PC-3 (cell line): ENCODE results near the gene CNTNAP2. TPM values are rescaled to one million over a fixed set of nuclear protein-coding genes. Genes with fewer than 3 reads are reported as not detected.

Experiments used
- ATAC-seq: fragments of 200-7000 bp; cut with Tn5 transposase; 2 replicates; pipeline ENCODE4 v1.9.1; 2020; ENCODE audit warnings: mild to moderate bottlenecking, moderate library complexity
- BruUV-seq: library from RNA; stranded (reverse); fragments of 400-500 nt; replicated peaks from 2 replicates; lab custom pipeline; 2021; lab: Mats Ljungman, UMichigan
- CTCF ChIA-PET: fragments of 300-600 bp; sonication (Branson Sonifier 250); formaldehyde crosslinking; loops from one replicate; lab custom pipeline; 2022; ENCODE audit warnings: antibody characterized with exemption; lab: Charles Lee
- POLR2A ChIA-PET: fragments of 300-600 bp; sonication (Branson Sonifier 250); formaldehyde crosslinking; loops from one replicate; lab custom pipeline; 2022; ENCODE audit warnings: antibody characterized with exemption; ENCODE audit not compliant: unreplicated experiment; lab: Charles Lee
- DNase-seq: peaks from one replicate; pipeline ENCODE4 v3.0.0-alpha.2; 2015
- H2AFZ ChIP-seq: fragments of 300-600 bp; sonication (generic); 2 replicates; pipeline ENCODE4 v1.6.0; 2016; ENCODE audit warnings: antibody characterized with exemption, low read length
- H3F3A ChIP-seq: fragments of 300-600 bp; sonication (generic); one replicate; pipeline ENCODE4 v1.6.0; 2017; ENCODE audit warnings: antibody characterized with exemption, low read length, control low read depth, mild to moderate bottlenecking; ENCODE audit not compliant: unreplicated experiment
- H3K27ac ChIP-seq: fragments of 300-600 bp; sonication (generic); 2 replicates; pipeline ENCODE4 v1.5.1; 2016; ENCODE audit warnings: mild to moderate bottlenecking, low read length
- H3K27me3 ChIP-seq: fragments of 300-600 bp; sonication (generic); 2 replicates; pipeline ENCODE4 v1.6.1; 2016; ENCODE audit warnings: low read length, mixed read lengths
- H3K36me3 ChIP-seq: fragments of 300-600 bp; sonication (generic); 2 replicates; pipeline ENCODE4 v1.6.1; 2016; ENCODE audit warnings: low read depth, mixed run types, low read length, mixed read lengths
- H3K4me1 ChIP-seq: fragments of 300-600 bp; sonication (generic); 2 replicates; pipeline ENCODE4 v1.5.1; 2016; ENCODE audit warnings: low read length; ENCODE audit not compliant: insufficient read depth
- H3K4me2 ChIP-seq: fragments of 300-600 bp; sonication (generic); 2 replicates; pipeline ENCODE4 v1.6.0; 2016; ENCODE audit warnings: low read length
- H3K4me3 ChIP-seq: fragments of 300-600 bp; sonication (generic); 2 replicates; pipeline ENCODE4 v1.5.1; 2016; ENCODE audit warnings: mild to moderate bottlenecking, low read length, mixed read lengths
- H3K79me2 ChIP-seq: fragments of 300-600 bp; sonication (generic); 2 replicates; pipeline ENCODE4 v1.6.1; 2017; ENCODE audit warnings: low read length, mixed read lengths
- H3K9ac ChIP-seq: fragments of 300-600 bp; sonication (generic); 2 replicates; pipeline ENCODE4 v1.6.0; 2016; ENCODE audit warnings: mild to moderate bottlenecking, low read length
- H3K9me2 ChIP-seq: fragments of 300-600 bp; sonication (generic); replicated peaks from 2 replicates; pipeline ENCODE4 v1.6.1; 2016; ENCODE audit warnings: mixed run types, low read length, mixed read lengths
- H3K9me3 ChIP-seq: fragments of 300-600 bp; sonication (generic); 2 replicates; pipeline ENCODE4 v1.6.1; 2016; ENCODE audit warnings: low read length, mixed read lengths
- H4K20me1 ChIP-seq: fragments of 300-600 bp; sonication (generic); 2 replicates; pipeline ENCODE4 v1.6.1; 2016; ENCODE audit warnings: low read length, mixed read lengths
- CTCF ChIP-seq: fragments of 300-600 bp; sonication (generic); conservative IDR thresholded peaks from 2 replicates; pipeline ENCODE4 v1.5.1; 2017; ENCODE audit warnings: antibody characterized with exemption, low read depth, mild to moderate bottlenecking, low read length
- EZH2 ChIP-seq: fragments of 300-600 bp; sonication (generic); IDR thresholded peaks from one replicate; pipeline ENCODE4 v1.6.1; 2017; ENCODE audit warnings: antibody characterized with exemption, mild to moderate bottlenecking, low read length; ENCODE audit not compliant: unreplicated experiment
- EZH2phosphoT487 ChIP-seq: fragments of 300-600 bp; sonication (generic); IDR thresholded peaks from 2 replicates; pipeline ENCODE4 v1.6.1; 2018; ENCODE audit warnings: mild to moderate bottlenecking, antibody characterized with exemption, low read length, borderline replicate concordance
- intact Hi-C: fragments of 100-400 bp; cut with micrococcal nuclease; formaldehyde crosslinking; loops from 2 replicates; pipeline ENCODE4 v1.9.0; 2023
- total RNA-seq: library from RNA; depleted of rRNA; stranded (reverse); fragments of >200 nt; gene quantifications from 2 replicates; pipeline ENCODE4 v1.2.3, GENCODE V29; 2014

CNTNAP2 gene
- total RNA-seq, 1 experiment from 2014 or later: 1.5 TPM

- DNase-seq: no peak
- Histone ChIP-seq H3F3A (no peaks in the 10 kb centered on the region), H3K9me2 (no peaks in the 10 kb centered on the region), H3K4me3 (no peak overlapping the region), H3K27me3 (peaks cover 24% of the 10 kb centered on the region), H3K9me3 (no peaks in the 10 kb centered on the region), H3K9ac (no peak overlapping the region), H2AFZ (no peak overlapping the region), H3K79me2 (no peaks in the 10 kb centered on the region), H3K4me1 (no peaks in the 10 kb centered on the region), H3K36me3 (no peaks in the 10 kb centered on the region), H3K27ac (no peak overlapping the region), H4K20me1 (no peaks in the 10 kb centered on the region), H3K4me2 (no peak overlapping the region)
- ATAC-seq: no peak
- CTCF ChIA-PET: no interaction called here
- POLR2A ChIA-PET: no interaction called here
- BruUV-seq: no TSS peak
- intact Hi-C loops: no loop called here
- TF ChIP-seq EZH2phosphoT487: no peak
- TF ChIP-seq EZH2: no peak
- TF ChIP-seq CTCF: no peak
These were observed 2296.1 kb downstream of the CNTNAP2 start for GRCh38 chr7:148412691-148413090.

GRCh38 chr7:148419856-148420832, 2303.5 kb downstream of the CNTNAP2 start:
- H4K20me1 ChIP-seq: no peaks in the 10 kb centered on the region
- CTCF ChIA-PET: no interaction called here

More at GRCh38 chr7:148419856-148420832, 2303.5 kb downstream of the CNTNAP2 start:
- intact Hi-C loops: no loop called here
- POLR2A ChIA-PET: no interaction called here
- Histone ChIP-seq H3F3A (no peaks in the 10 kb centered on the region), H3K4me1 (no peaks in the 10 kb centered on the region), H3K9me2 (no peaks in the 10 kb centered on the region), H3K9me3 (no peaks in the 10 kb centered on the region), H2AFZ (no peak overlapping the region), H3K79me2 (no peaks in the 10 kb centered on the region), H3K9ac (no peak overlapping the region), H3K36me3 (no peaks in the 10 kb centered on the region), H3K27ac (no peak overlapping the region), H3K4me3 (no peak overlapping the region), H3K4me2 (no peak overlapping the region), H3K27me3 (peaks cover 47% of the 10 kb centered on the region)
- no peak for DNase-seq
- no peak for ATAC-seq
- TF ChIP-seq EZH2phosphoT487 (no peak), CTCF (no peak), EZH2 (no peak)
- BruUV-seq: no TSS peak
